Measurements from ENCODE around the gene DEFB131A.
"Not testable (repeated sequence)": the region's sequence is repeated elsewhere in the genome, so short reads cannot be mapped to it uniquely, and the experiment has no call there.

- not testable (repeated sequence) for TF ChIP-seq TAF1, POLR2A (IDR thresholded peaks at IDR 0.05; ENCODE audit: low read depth, low read length)
Observed at GRCh38 chr4:9482871-9483270, 38.7 kb downstream of the DEFB131A start.

Data from GM12891 (cell line).